Heart left ventricle (tissue), 13 donors: Measurements from ENCODE around the gene NRDC.
"Not testable (repeated sequence)": the region's sequence is repeated elsewhere in the genome, so short reads cannot be mapped to it uniquely, and the experiment has no call there.

Experiments
- CTCF ChIP-seq, 12 donors: fragments of 200-600 bp; sonication (generic) in 4 of 12; IDR thresholded peaks; one replicate each; pipeline versions ENCODE4 v1.5.0 to v1.8.0; 2018 to 2022; ENCODE audit warnings: antibody characterized with exemption in 12 of 12, mild to moderate bottlenecking in 5 of 12
- POLR2A ChIP-seq, 2 donors: fragments of 450-650 bp; IDR thresholded peaks; one replicate each; pipeline ENCODE4 v1.6.1; 2017; ENCODE audit warnings: antibody characterized with exemption in 2 of 2, mild to moderate bottlenecking in 2 of 2, moderate library complexity in 2 of 2
- donor health status: ischemic (EF 13 %, LVEDD 7.1; RV severe dilation, severe dysfunction).
- donor health status: DM: no; HTN: yes; CAD: no.
- donor health status: DM: no; HTN: no; CAD: no.
- donor health status: ischemic (EF 25% LVEDD 6.9; RV normal size, moderate dysfunction).
- donor health status: ischemic (EF 25% LVEDD 5.7; RV mildly dilated, moderate dysfunction).
- donor health status: ischemic (EF 35%, LVEDD 5.7; RV mildly dilated, moderate dysfunction).
- donor health status: nonischemic (EF 11% LVEDD 7.7; RV severe dilation, severe dysfunction).
- donor health status: DM: yes; HTN: yes; CAD: no.
- donor health status: PGD.
- donor health status: ischemic (EF 29% LVEDD 5.4; RV normal size, mild dysfunction).
- donor health status: nonischemic (EF 23%, LVEDD 6.1; RV moderate dilation, normal function).

- TF ChIP-seq CTCF, POLR2A (IDR thresholded peaks at IDR 0.05): not testable (repeated sequence)
Observed at GRCh38 chr1:51819021-51819420, 59.5 kb downstream of the NRDC start.
